GM18907 (cell line): Measurements from ENCODE around the gene BTBD16.

ENCODE experiments used
- ATAC-seq: cut with Tn5 transposase; IDR thresholded peaks from one replicate; pipeline ENCODE4 v1.9.1; 2021; ENCODE audit warnings: mild to moderate bottlenecking, moderate library complexity; ENCODE audit not compliant: unreplicated experiment

Gene BTBD16

DNA sequence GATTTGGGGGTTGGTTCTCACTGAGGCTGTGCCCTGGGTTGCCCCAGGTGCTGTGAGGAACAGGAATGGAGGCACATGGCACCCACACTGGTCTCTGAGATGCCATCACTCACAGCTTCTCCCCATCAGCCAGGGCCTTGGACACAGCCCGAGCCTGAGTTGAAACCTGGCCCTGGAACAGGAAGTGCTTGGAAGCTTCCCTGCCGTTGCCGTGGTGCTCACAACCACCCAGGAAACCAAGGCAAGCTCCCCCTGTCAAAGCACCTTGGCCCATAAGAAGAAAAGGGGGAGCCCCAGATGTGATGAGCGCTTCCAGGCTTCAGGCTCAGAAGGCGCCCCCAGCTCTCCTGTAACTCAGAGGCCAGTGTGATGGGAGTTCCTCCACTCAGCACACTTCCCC, at the start of gene BTBD16:
BTBD16 (plus strand) TSS at position 221 of the 400 bp plus-strand sequence. CDS start 3,786 bp downstream, outside the sequence.
- ATAC-seq, result no peak

DNA sequence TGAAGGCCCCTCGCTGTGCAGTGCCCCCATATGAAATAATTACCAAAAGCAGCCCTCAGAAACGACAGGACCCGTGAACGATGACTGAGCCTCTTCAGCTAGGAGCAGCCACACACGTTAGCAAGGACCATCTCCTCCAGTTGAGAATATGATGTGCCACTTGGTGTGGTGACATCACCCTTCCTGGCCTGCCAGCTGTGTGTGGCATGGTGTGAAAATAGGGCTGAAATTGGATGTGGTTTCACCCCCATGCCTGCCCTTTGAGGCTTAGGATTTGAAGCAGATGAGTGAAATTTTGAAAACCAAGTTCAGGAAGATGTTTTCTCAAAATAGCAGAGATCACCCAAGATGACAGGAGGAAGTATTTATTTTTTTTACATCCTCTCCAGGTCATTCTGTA, 49.1 kb upstream of the BTBD16 start:
- no peak for ATAC-seq

DNA sequence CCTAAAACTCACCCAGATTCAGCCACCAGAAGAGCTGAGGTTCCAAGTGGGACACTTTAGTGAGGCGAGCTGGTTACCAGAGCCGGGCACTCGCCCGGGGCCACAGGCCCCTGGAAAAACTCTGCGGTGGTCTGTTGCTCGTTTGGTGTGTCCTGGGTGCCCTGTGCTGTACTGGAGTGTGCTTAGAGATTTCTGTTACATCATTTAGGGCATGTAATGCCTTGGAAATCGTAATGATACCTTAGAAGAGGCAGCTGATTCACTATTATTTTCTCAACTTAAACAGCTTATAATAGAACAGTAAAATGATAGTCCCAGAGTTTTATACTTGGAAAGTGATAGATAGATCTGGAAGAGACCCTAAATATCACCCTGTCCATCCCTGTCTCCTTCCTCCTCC, 48.5 kb upstream of the BTBD16 start:
- no peak for ATAC-seq

DNA sequence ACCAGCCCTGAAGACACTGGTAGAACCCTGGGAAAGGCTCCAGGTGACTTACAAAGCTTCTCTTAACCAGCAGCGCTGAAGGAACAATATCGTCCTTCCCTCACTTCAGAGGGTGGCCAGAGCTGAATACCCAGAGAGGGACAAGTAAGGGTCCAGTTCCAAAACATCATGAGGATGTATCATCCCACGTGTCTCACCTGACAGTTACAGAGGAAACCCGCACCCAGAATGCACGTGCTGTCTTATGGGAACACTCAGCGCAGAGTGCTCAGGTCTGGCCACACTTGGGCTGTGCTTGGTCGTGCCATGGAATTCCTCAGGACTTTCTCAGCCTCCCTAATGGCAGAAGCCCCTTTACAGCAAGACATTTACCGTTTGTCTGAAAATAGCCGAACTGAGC, 46.9 kb upstream of the BTBD16 start:
- no peak for ATAC-seq

DNA sequence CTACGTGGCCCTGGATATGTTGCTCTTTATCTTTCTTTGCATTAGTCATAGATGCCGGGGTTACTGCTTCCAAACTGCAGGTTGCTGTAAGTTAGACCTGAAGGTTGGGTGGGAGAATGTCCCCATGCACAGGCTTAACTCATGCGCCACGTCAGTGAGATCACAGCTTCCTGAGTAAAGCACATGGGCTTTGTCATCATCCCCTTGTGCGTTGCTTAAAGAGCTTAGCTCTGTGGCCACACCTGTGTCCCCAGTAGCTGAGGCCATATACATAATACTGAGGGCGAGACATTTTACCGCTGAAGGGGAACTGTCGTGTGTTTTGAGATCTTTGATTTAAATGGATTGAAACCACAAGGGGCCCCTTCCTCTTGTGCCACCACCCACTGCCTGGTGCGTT, 45.8 kb upstream of the BTBD16 start:
- ATAC-seq, result no peak

DNA sequence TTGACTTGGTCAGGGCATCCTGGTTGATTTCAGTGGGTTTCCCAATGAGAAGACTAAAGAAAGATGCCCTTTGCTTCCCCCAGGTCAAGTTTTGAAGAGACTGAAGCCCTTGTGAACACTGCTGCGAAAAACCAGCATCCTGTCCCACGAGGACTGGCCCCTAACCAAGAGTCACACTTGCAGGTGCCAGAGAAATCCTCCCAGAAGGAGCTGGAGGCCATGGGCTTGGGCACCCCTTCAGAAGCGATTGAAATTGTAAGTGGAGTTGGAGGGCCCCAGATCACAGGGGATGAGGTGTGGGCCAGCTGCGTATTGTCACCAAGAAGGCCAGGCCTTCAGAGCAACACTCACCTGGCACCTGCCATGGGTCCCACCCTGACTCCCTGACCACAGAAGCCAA, 43.3 kb upstream of the BTBD16 start:
- no peak for ATAC-seq

DNA sequence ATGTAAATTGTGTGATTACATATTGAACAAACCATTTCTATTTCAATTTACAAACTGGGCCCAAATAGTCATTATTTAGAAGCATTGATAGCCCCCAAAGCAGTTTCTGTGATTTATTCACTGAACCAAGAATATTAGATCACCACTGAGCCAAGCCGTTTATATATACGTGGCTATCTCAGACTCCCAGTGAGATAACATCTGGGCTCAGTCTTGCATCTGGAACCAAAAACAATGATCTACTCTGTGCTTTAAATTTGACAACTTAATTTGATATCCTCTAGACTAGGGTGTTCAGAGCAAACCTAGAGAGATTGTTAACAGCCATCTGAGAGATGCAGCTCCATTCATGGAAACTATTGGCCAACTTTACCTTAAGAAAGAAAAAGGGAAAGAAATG, 41.4 kb upstream of the BTBD16 start:
- ATAC-seq, result no peak

DNA sequence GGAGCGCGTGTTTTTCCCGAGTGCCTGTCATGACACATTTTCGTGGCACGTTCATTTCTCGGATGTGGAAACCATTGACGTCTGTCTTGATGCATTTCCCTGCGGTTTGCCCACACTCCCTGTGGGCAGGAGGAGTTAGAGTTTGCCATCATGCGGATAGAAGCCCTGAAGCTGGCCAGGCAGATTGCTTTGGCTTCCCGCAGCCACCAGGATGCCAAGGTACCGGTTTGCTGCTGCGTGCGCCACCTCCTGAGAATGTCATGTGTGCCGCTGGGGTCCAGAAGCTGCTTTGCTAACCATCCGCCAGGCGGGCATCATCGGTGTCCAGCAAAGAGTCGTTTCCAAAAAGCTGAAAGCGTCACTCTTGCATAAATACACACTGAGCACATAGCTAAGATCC, 40.9 kb upstream of the BTBD16 start:
- no peak for ATAC-seq

DNA sequence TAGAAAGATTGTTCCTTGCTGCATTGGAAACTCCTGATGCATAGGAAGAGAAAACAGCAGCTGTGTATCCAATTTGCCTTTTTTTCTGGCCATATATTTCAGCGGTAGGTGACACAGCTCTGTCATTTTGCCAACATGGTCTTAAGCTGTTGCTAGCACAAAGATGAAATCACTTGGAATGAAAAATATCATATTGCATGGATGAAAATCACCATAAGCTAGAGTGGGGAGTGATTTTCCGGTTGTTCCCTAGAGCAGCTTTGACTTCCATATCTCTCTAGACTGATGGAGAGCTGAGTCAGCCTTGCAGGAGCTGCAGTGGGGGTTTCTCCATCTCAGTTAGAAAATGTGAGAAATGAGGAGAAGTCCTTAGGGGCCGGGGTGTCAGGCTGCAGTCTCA, 38.3 kb upstream of the BTBD16 start:
- no peak for ATAC-seq

DNA sequence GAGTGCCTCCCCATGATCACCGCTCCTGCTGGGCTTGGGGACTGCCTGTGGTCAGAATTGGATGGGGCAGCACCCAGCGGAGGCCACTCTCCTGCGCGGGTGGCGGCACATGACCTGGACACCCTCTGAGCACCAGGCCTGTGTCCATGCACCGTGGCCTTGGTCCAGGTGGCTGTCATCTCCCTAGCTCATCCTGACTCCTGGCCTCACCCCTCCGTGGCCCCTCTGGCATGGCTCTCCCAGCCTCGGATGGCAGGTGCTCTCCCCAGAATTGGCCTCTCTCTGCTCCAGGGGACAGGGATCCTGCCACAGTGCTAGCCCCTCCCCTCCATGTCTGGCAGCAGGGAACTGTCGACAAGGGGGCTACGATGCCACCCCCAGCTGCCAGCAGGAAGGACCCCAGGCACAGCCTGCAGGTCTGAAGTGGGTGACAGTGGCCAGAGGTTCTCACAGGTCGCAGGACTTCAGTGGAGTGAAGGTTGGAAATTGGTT, 37.2 kb upstream of the BTBD16 start:
- ATAC-seq, result no peak

DNA sequence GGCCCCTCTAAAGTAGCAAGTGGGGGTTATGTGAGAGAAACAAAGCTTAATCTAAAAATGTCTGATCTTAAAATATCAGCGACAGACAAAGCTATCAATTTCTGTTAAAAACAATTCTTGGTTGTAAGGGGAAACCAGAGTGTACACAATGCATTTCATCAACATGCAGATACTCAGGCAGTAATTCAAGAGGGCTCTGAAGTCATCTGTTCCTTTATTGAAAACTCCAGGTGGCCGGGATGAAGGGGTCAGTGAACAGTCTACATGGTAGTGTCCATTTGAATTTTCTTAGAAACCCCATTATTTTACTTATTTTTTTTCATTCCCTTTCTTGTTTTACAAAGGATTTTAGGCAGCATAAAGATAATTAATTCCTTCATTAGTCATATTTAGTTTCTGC, 36.7 kb upstream of the BTBD16 start:
- ATAC-seq, result no peak

DNA sequence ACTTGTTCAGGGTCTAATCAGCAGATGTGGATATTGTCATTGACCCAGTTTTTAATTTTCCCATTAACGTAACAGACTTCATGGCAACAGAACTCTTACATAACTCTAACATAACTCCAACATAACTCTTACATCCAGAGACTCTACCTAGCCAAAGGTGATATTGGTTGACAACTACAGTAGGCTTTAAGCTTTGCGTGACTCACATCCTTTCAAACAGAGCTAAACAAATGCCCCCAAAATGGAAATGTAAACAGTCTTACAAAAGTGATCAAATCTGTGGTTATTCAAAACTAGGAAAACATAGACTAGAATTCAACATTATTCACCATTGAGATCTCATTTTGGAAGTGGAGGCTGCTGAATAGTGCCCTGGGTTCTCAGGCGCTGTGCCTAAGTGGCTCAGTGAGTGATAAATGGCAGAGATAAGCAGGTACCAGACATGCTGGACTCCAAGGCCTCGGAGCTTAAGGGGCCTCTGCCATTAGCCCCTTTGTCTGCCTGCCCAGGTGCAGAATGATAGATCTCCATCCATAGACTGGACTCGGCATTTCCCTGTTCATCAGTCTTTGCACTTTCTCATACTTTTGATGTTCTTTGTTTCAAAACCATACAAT, 34.3 kb upstream of the BTBD16 start:
- no peak for ATAC-seq

DNA sequence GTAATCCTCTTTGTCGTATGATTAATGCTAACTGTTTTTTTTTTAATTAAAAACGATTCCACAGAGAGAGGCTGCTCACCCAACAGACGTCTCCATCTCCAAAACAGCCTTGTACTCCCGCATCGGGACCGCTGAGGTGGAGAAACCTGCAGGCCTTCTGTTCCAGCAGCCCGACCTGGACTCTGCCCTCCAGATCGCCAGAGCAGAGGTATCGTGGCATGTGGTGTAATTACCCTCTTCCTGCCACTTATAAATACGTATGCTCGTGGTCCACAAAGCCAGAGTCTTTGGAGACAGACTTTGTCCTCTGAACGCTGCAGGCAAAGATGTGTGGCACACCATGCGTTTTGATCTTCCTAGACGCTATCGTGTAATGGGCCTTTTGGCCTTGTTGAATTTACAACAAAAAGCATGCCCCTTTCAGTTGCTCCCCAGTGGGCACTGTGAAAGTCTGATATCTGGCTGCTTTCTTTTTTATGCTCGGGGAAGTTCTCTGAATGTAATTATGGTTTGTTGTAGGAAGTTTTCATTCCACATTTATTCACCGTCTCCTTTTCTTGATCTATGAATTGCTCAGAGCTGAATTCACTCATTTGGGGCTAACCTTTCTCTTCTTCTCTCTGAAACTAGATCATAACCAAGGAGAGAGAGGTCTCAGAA, 33.6 kb upstream of the BTBD16 start:
- ATAC-seq, result no peak

DNA sequence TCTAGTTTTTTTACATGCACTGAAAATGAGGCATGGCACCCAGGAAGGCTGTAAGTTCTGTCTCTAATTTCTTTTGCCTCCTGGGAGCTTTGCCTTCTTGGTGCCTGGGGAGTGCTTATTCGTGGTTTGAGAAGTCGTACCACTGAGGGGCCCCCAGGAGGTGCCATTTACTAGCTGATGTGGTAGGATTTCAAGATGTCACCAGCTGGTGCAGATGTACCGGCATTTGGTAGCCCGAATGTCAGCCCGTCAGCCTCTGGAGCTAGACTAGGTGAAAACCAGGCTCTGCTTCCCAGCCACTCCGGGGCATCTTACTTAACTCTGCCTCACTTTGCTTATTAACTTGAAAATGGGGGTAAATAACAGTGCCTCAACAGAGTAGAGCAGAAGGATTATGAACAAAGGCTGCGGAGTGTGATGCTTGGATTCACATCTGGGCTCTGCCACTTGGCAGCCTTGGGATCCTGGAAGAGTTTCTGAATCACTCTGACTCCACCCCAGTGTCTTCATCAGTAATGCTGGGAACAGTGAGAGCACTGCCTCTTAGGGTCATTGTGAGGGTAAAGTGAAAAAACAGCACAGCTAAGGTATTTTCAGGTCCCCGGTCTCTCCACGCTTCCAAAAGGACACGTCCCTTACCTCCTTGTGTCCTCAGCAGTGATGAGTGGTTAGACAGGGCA, 31.4 kb upstream of the BTBD16 start:
- ATAC-seq, result no peak

DNA sequence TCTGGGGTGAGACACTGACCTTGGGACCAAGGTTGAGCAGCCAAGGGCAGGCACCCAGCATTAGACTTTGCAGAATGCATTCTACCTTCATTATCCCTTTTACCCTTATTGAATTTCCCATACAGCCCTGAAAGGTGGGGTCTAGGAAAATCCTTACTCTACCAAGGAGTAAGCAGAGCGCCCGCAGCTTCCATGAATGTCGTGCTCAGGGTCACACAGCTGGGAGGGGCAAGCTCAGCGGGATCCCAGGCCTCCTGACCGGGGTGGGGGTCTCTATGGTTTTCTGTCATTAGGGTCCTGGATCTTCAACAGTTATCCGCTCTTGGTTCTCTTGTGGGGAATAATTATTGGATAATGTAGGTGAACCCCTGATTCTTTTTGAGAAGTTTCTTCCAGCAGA, 30.7 kb upstream of the BTBD16 start:
- ATAC-seq, result no peak

DNA sequence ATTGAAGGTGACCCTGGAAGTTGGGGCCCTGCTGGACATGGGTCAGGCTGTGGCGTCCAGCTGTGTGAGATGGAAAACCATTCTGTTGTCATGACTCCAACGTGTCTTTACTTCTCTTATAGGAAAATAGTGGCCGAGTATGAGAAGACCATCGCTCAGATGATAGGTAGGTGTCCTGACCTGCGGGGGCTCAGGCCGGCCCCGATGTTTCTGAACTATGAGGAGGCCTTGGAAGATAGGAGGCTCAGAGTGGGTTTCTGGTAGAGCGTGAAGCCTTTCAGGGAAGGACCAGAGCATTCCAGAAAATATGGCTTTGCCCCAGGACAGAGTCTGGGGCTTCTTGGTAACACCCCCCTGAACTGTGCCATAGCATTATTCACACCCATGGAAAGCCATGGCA, 29.3 kb upstream of the BTBD16 start:
- ATAC-seq, result no peak

DNA sequence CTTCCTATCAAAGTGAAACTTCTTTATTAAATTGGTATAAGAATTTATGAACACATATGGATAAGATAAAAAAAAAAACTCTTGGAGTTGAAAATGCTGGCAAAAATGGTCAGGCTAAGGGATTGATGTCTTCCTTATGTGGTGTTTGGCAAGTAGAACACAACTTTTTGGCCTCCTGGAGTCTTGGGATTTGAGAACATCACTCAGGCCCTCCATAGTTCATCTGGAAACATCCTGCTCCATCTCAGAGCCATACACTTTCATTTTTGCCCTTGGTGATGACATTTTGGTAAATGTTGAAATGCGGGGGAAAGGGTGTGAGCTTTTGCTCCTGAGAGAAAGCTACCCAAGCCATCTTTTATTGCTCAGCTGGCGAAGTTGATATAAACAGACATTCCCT, 27.5 kb upstream of the BTBD16 start:
- no peak for ATAC-seq

DNA sequence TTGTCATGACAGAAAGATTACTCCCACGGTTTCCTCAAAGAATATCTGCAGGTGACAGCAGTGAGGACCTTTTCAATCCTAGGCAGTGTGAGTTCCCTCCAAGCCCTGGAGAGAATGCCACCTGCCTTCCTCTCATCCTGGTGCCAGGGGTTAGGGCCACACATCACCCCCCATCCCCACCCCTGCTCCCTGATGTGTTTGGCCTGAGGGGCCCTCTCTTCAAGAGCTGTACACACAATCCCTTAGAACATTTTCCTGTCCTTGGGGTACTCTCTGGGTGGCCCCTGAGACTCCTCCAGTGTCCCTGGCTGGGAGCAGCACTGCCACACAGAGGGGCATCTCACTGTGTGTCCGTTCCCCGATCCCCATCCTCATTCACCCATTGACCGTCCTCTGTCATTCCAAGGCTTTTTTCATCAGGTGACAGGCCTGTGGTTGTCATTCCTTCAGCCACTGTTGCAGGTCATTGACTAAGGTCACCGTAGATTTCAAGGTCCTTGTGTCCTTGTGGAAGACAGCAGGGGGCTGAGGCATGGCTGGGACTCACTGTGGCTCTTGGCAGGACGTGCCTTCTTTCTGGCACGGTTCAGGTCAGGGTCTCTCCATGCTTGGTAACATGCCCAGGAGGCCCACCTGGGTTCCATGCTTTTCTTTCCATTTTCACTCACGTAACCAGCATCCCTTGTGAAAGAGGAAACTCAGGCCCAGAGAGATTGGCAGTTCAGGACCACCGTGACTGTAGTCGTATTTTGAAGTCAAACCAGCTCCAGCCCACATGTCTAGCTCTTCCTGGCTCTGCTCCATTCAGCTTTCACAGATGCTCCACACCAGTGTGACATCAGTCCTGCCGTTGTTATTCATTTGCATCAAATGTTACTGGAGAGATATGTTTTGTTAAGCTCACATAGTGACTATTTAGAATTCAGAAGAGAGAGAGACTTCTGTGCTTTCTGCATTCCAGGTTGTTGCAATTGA, 26.8 kb upstream of the BTBD16 start:
- ATAC-seq, result no peak

DNA sequence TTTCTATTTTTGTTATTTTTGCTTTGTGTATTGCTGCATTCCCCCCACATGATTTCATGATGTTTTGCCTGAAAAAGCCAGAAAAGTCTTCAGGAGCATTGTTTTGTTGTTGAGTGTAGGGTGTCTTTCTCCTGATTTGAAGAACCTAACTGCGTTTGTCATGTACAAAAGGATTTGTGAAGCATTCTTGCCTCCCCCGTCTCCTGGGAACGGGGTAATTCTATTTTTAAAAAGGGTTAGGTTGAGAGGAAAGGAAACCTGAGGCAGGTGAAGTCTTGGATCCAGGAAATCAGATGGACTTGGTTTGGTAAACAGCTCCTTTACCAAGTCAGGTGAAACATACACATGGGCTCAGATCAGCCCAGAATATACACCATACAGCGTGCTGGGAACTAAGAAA, 26.0 kb upstream of the BTBD16 start:
- ATAC-seq, result no peak

DNA sequence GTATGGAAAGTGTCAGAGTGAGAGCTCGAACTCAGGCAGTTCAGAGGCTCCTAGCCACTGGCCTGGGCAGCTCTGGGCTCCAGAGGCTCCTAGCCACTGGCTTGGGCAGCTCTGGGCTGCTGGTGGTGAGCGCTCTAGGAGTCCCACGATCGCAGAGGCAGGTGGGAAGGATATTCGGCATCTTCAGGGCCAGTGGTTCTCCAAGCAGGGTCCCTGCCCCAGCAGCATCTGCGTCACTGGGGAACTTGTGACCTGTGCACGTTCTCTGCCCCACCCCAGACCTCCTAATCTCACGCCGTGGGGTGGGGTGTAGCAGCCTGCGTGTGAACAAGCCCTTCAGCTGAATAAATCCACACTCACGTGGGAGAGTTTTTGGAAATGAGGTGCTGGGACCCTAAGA, 25.2 kb upstream of the BTBD16 start:
- no peak for ATAC-seq
